Activated CD4-positive, alpha-beta memory T cell treated with anti-CD3 and anti-CD28 coated beads, Interleukin-2, amount 10 ng/mL, durations not matched to agents 7 days and 5 days (primary cell): Measurements from ENCODE around the gene EPAS1. TPM values are rescaled to one million over a fixed set of nuclear protein-coding genes. Genes with fewer than 3 reads are reported as not detected.

Experiments
- CTCF ChIA-PET: fragments of 350-600 bp; sonication (Branson Sonifier 250); formaldehyde crosslinking; loops from one replicate; lab custom pipeline; 2021; ENCODE audit warnings: antibody characterized with exemption, inconsistent platforms; lab: Charles Lee
- POLR2A ChIA-PET: fragments of 350-600 bp; sonication (Branson Sonifier 250); formaldehyde crosslinking; loops from one replicate; lab custom pipeline; 2021; ENCODE audit warnings: antibody characterized with exemption; lab: Charles Lee
- DNase-seq: peaks from one replicate; pipeline ENCODE4 v3.0.0-alpha.2; 2020
- H3K27ac Mint-ChIP-seq: one replicate; pipeline ENCODE4 v1.8.0; 2021; ENCODE audit warnings: mild to moderate bottlenecking, mixed read lengths
- H3K27me3 Mint-ChIP-seq: one replicate; pipeline ENCODE4 v1.8.0; 2021; ENCODE audit warnings: mixed read lengths
- H3K36me3 Mint-ChIP-seq: one replicate; pipeline ENCODE4 v1.8.0; 2021; ENCODE audit warnings: low read depth, mixed read lengths
- H3K4me1 Mint-ChIP-seq: one replicate; pipeline ENCODE4 v1.8.0; 2021; ENCODE audit warnings: mixed read lengths
- H3K4me3 Mint-ChIP-seq: one replicate; pipeline ENCODE4 v1.8.0; 2021; ENCODE audit warnings: mild to moderate bottlenecking, mixed read lengths
- H3K9me3 Mint-ChIP-seq: one replicate; pipeline ENCODE4 v1.8.0; 2021; ENCODE audit warnings: mixed read lengths
- total RNA-seq, 2 experiments: library from RNA; stranded (reverse); gene quantifications; one replicate each; pipeline ENCODE4 v1.2.3, GENCODE V29; 2021

Gene EPAS1
- total RNA-seq, 2 experiments from 2014 or later, result 76.3 to 79.0 TPM

DNA sequence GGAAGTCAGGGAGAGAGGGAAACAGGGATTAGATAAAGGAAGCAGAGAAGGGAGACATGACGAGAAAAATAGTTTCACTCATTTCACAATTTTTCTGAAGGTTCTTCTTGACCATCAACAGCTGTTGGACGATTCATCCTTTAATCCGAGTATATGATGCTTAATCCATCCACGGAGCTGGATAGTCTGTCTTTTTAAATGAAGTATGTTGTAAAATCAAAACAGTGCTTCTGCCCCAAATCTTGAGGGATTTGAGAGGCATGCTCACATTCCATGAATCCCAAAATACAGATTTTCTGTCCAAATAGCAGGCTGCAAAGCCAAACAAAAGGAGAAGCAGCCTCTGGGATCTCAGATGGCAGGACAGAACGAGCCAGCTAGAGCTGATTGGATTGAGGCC is 47.5 kb downstream of the EPAS1 start:
- ChIA-PET CTCF (no interaction called here), POLR2A (no interaction called here)
- H3K4me1 Mint-ChIP-seq, result peaks cover 24% of the 10 kb centered on the region
- H3K36me3 Mint-ChIP-seq, result peaks cover 15% of the 10 kb centered on the region
- DNase-seq, result no peak
- H3K27ac Mint-ChIP-seq, result no peak overlapping the region
- no peaks in the 10 kb centered on the region for H3K9me3 Mint-ChIP-seq
- peaks cover 7% of the 10 kb centered on the region for H3K27me3 Mint-ChIP-seq
- H3K4me3 Mint-ChIP-seq, result no peak overlapping the region

DNA sequence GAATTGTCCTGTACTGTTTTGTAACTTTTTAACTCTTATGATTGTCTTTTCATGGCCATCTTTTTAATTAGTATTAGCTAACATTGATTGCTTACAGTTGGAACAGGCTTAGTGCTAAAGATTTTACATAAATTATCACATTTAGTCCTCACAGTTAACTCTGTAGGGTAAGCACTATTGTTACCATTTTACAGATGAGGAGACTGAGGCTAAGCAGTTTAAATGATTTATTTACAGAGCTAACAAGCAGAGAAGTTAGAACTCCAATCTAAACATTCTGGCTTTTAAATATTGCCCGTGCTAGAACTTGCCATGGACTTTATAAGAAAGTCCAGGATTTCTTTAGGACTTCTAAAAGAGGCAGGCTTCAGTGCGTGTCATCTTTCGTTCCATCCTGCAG is 48.6 kb downstream of the EPAS1 start:
- POLR2A ChIA-PET, result no interaction called here
- Mint-ChIP-seq H3K36me3 (peaks cover 20% of the 10 kb centered on the region), H3K27me3 (peaks cover 7% of the 10 kb centered on the region), H3K4me1 (peaks cover 34% of the 10 kb centered on the region), H3K9me3 (no peaks in the 10 kb centered on the region), H3K27ac (no peak overlapping the region), H3K4me3 (no peak overlapping the region)
- CTCF ChIA-PET, result no interaction called here
- no peak for DNase-seq

DNA sequence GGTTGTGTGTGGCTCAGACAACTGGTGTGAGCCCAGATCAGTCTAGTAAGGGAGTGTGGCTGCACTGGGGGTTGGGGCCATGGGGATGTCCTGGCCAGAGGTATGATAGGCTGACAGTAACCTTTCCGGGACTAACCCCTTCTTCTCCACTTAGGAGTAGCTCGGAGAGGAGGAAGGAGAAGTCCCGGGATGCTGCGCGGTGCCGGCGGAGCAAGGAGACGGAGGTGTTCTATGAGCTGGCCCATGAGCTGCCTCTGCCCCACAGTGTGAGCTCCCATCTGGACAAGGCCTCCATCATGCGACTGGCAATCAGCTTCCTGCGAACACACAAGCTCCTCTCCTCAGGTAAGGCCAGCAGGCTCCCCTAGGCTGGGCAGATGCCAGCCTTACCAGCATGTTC is 49.5 kb downstream of the EPAS1 start:
- H3K27me3 Mint-ChIP-seq, result peaks cover 7% of the 10 kb centered on the region
- no peaks in the 10 kb centered on the region for H3K9me3 Mint-ChIP-seq
- ChIA-PET CTCF (no interaction called here), POLR2A (no interaction called here)
- no peak overlapping the region for H3K27ac Mint-ChIP-seq
- H3K4me1 Mint-ChIP-seq, result peaks cover 40% of the 10 kb centered on the region
- no peak for DNase-seq
- peaks cover 24% of the 10 kb centered on the region for H3K36me3 Mint-ChIP-seq
- H3K4me3 Mint-ChIP-seq, result no peak overlapping the region

DNA sequence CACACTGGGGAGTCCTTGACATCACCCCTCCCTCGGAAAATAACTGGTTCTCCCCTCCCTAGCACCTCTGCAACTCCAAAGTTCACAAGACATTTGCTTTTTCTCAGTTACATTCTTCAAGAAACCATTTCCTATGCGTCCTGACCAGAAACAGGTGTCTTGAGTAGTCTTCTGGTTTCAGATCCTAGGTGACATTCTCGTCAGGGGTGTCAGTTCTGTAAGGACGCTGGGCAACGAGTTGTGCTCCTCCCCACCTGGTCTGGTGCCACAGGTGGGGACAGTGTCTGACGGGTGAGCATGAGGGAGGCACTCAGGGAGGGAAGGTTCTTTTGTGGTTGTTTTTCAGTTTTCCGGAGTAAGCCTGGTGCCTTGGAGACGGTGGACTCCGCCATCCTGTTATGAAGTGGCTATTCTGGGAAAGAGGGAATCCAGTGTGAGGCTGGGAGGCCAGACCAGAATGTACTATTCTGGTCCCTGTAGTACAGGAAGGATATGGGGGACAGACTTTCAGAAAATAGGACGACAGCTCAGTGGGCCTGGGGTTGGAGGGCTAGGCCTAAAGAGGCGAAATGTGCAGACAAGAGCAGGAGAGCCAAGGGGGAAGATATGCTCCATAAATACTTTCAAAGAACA is 50.6 kb downstream of the EPAS1 start:
- no peak for DNase-seq
- ChIA-PET CTCF (no interaction called here), POLR2A (no interaction called here)
- Mint-ChIP-seq H3K27me3 (peaks cover 7% of the 10 kb centered on the region), H3K9me3 (no peaks in the 10 kb centered on the region), H3K36me3 (peaks cover 29% of the 10 kb centered on the region), H3K27ac (no peak overlapping the region), H3K4me1 (peaks cover 51% of the 10 kb centered on the region), H3K4me3 (no peak overlapping the region)

DNA sequence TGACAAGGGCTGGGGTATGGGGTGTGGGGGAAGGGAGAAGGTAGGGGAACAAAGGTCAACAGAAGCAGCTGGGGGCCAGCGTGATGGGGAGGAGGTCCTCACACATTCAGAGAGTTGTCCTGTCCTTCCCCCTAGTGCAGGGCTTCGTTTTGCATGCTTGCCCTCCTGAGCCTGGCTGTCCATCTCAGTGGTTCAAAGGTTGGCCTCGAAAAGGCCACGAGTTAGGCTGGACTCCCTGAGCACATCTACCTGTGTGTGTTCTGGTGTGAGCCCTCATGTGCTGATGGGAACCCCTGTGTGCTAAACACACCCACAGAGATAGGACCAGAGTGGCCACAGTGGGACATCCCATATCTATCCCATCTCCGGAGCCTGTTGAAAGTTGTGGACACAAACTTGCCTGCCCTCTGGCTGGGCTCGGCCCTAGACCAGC is 51.9 kb downstream of the EPAS1 start:
- Mint-ChIP-seq H3K4me1 (peaks cover 64% of the 10 kb centered on the region), H3K27me3 (peaks cover 3% of the 10 kb centered on the region), H3K27ac (no peak overlapping the region), H3K36me3 (peaks cover 41% of the 10 kb centered on the region), H3K4me3 (no peak overlapping the region), H3K9me3 (no peaks in the 10 kb centered on the region)
- POLR2A ChIA-PET, result no interaction called here
- CTCF ChIA-PET, result no interaction called here
- no peak for DNase-seq

DNA sequence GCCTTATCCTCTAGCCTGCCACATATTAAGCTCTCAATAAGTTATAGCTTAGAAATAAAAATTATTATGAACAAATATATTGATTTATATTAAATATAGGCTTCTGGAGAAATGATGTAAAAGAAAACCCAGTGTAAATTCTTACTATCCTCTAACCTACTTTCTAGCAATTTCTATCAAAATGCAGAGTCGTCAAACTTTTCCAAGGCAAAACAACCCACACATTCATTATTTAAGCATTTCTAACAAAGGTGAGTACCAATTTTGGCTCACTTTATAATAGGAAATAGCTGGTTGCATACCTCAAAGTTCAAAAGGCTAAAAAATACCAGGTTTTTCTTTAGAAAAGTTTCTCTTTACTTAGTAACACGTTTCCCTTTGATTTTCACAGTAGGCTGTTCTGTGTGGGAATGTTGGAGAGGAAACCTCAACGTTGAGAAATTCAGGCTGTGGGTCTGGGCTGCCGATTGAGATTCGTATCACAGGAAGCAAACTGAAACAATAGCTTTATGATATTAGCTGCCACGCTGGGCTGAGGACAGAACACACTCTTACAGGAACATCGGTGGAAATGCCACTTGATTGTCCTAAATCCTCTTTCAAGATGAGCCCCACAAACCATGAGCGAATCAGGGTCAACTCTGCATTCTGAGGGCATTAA is 53.0 kb downstream of the EPAS1 start:
- Mint-ChIP-seq H3K4me1 (peaks cover 68% of the 10 kb centered on the region), H3K27me3 (no peaks in the 10 kb centered on the region), H3K27ac (peak overlapping the region; percentile 97), H3K9me3 (no peaks in the 10 kb centered on the region), H3K4me3 (no peak overlapping the region), H3K36me3 (peaks cover 46% of the 10 kb centered on the region)
- CTCF ChIA-PET, result interaction anchor here (1.8 to 2.1 kb wide), 2 partner anchors 14 to 287 kb away, joined by 4 to 8 read pairs; no protein-coding TSS in a partner anchor
- DNase-seq, result no peak
- POLR2A ChIA-PET, result no interaction called here

DNA sequence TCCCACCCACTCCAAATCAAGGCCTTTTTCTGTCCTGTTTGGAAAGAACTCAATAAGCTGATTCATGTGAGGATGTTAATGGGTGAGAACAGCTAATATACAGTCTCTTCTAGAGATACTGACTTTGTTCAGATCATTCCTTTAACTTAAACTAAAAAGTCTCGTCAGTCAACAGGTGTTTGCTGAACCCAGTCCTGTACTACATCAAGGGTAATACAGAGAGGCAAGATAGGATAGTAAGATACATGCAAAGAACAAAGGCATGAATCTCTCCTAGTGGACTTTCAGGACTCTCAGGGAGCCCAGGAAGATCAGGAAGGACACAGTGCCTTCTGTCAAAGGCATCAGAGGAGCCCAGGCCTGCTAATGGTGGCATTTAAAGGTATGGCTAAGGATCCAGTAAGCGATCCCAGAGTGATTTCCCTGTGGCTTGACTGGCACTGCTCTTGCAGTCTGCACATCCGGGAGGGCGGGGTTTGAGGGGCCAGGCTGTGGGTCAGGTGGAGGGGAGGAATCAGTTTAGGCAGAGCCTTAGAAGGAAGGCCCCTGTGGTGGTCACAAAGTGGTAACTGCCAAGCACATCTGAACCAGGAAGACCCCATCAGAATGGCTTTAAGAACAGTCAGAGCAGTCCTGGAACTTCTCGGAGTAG is 54.0 kb downstream of the EPAS1 start:
- peaks cover 67% of the 10 kb centered on the region for H3K4me1 Mint-ChIP-seq
- peak overlapping the region; percentile 65 for H3K4me3 Mint-ChIP-seq
- peaks cover 47% of the 10 kb centered on the region for H3K36me3 Mint-ChIP-seq
- ChIA-PET POLR2A (no interaction called here), CTCF (interaction anchor here (1.8 to 2.1 kb wide), 2 partner anchors 12 to 288 kb away, joined by 4 to 8 read pairs; no protein-coding TSS in a partner anchor)
- H3K27me3 Mint-ChIP-seq, result no peaks in the 10 kb centered on the region
- no peaks in the 10 kb centered on the region for H3K9me3 Mint-ChIP-seq
- H3K27ac Mint-ChIP-seq, result peak overlapping the region; percentile 97
- peak; percentile 62 for DNase-seq

DNA sequence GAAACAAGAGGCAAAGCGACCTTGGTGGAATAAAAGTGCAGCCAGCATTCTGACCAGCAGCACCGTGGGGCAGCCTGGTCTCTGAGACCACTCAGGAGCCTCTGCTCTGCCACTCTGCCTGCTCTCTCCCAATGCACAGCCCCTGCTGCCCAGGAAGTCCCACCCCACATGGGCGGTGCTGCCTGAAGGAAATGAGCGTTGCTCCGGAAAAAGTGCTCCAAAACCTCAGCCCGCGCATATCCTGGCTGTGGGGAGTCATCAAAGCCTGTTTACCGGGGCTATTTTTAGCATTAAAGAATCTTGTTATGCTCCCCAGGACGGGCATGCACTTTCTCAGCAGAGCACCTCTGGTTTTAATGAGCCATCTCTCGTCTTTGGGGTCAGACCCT is 54.5 kb downstream of the EPAS1 start:
- peaks cover 53% of the 10 kb centered on the region for H3K36me3 Mint-ChIP-seq
- H3K4me3 Mint-ChIP-seq, result peak overlapping the region; percentile 65
- H3K27me3 Mint-ChIP-seq, result no peaks in the 10 kb centered on the region
- no peaks in the 10 kb centered on the region for H3K9me3 Mint-ChIP-seq
- CTCF ChIA-PET, result no interaction called here
- peak overlapping the region; percentile 97 for H3K27ac Mint-ChIP-seq
- POLR2A ChIA-PET, result no interaction called here
- peaks cover 72% of the 10 kb centered on the region for H3K4me1 Mint-ChIP-seq
- DNase-seq, result peak; percentile 88

DNA sequence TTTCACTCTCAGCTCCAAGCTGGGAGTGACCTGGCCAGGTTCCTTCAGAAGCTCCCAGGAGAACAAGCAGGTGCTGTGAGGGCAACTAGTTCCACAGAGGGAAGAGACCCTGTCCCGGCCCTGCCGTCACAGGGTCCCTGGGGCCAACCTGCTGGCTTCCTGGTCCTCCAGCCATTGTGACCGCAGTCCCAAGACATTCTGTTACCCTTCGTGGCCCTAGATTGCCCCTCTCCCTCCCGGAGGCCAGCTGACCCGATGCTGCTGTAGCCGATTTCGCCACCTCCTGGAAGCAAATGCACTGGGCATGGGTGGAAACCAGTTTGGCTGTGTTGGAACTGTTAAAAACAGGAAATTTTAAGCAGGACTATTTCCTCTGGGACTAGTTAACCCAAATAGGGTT is 55.4 kb downstream of the EPAS1 start:
- POLR2A ChIA-PET, result interaction anchor here (1.6 kb wide), 1 partner anchor 10 kb away, joined by 4 read pairs; no protein-coding TSS in a partner anchor
- Mint-ChIP-seq H3K4me3 (no peak overlapping the region), H3K27me3 (no peaks in the 10 kb centered on the region), H3K9me3 (no peaks in the 10 kb centered on the region), H3K4me1 (peaks cover 76% of the 10 kb centered on the region), H3K36me3 (peaks cover 59% of the 10 kb centered on the region), H3K27ac (peak overlapping the region; percentile 97)
- CTCF ChIA-PET, result interaction anchor here (2.2 kb wide), 1 partner anchor 290 kb away, joined by 7 read pairs; no protein-coding TSS in a partner anchor
- DNase-seq, result no peak

DNA sequence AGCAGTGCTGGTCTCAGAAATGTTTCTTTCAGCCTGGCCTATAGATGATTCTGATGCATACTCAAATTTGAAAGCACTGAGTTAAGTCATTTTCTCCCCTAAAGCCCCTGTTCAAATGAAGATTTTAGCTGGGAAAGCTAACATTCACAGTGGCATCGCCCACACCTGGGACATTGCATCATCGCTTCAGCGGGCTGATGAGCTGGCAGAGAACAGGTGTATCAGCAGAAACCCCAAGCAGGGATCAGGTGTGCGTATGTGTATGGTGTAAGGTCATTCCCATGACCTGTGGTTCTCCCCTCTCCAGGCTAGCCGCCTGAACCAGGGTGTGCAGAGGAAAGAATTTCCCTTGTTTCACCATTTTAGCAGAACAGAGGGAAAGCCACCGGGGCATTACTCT is 56.3 kb downstream of the EPAS1 start:
- DNase-seq, result no peak
- POLR2A ChIA-PET, result interaction anchor here (0.5 to 1.6 kb wide), 2 partner anchors 9 to 244 kb away, joined by 4 read pairs; no protein-coding TSS in a partner anchor
- peak overlapping the region; percentile 97 for H3K27ac Mint-ChIP-seq
- H3K9me3 Mint-ChIP-seq, result no peaks in the 10 kb centered on the region
- no peak overlapping the region for H3K4me3 Mint-ChIP-seq
- peaks cover 57% of the 10 kb centered on the region for H3K36me3 Mint-ChIP-seq
- H3K27me3 Mint-ChIP-seq, result no peaks in the 10 kb centered on the region
- CTCF ChIA-PET, result interaction anchor here (2.2 kb wide), 1 partner anchor 291 kb away, joined by 7 read pairs; no protein-coding TSS in a partner anchor
- H3K4me1 Mint-ChIP-seq, result peaks cover 71% of the 10 kb centered on the region

DNA sequence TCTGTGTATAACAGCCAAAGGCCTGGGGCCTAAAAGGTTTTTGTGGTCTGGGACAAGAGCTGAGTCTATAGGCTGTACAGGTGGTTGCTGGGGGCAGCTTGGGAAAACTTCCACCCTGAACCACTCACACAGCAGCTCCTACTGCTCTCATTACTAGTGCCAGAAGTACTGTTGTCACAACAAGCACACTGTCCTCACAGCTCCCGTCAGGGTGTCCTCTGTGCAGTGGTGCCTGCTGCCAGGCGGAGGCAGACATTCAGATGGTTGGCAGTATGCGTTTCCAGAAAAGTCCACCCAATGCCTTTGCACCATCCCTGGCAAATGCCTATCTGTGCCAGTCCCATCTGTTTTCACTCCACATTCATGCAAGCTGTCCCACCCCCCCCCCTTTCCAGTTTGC is 58.5 kb downstream of the EPAS1 start:
- Mint-ChIP-seq H3K4me3 (no peak overlapping the region), H3K9me3 (peaks cover 3% of the 10 kb centered on the region)

DNA sequence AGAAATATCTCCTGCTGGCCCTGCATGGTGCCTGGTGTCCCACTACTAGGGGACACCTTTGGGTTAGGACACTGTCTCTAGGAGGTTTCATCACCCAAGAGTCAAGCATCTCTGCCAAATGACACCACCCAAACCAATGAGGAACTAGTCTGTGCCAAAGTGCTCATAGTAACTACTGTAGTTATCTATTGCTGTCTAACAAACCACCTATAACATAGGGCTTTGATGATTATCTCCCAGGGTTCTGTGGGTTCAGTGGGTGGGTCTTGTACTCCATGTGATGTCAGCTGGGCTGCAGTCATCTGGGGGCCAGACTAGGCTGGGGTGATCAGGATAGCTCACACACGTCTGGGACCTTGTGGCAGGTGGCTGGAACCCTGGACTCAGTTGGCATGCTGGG is 59.8 kb downstream of the EPAS1 start:
- Mint-ChIP-seq H3K4me3 (no peak overlapping the region), H3K36me3 (peaks cover 66% of the 10 kb centered on the region), H3K27ac (no peak overlapping the region), H3K27me3 (no peaks in the 10 kb centered on the region), H3K4me1 (peaks cover 47% of the 10 kb centered on the region), H3K9me3 (peaks cover 3% of the 10 kb centered on the region)
- ChIA-PET POLR2A (no interaction called here), CTCF (interaction anchor here (1.0 kb wide), 1 partner anchor 128 kb away, joined by 3 read pairs; no protein-coding TSS in a partner anchor)
- DNase-seq, result no peak

More for the DNA sequence above, 58.5 kb downstream of the EPAS1 start:
- Mint-ChIP-seq H3K4me1 (peaks cover 52% of the 10 kb centered on the region), H3K27me3 (no peaks in the 10 kb centered on the region), H3K36me3 (peaks cover 62% of the 10 kb centered on the region), H3K27ac (no peak overlapping the region)
- DNase-seq, result no peak
- ChIA-PET POLR2A (no interaction called here), CTCF (interaction anchor here (0.6 to 1.5 kb wide), 3 partner anchors 10 to 293 kb away, joined by 4 to 7 read pairs (median 4); no protein-coding TSS in a partner anchor)

DNA sequence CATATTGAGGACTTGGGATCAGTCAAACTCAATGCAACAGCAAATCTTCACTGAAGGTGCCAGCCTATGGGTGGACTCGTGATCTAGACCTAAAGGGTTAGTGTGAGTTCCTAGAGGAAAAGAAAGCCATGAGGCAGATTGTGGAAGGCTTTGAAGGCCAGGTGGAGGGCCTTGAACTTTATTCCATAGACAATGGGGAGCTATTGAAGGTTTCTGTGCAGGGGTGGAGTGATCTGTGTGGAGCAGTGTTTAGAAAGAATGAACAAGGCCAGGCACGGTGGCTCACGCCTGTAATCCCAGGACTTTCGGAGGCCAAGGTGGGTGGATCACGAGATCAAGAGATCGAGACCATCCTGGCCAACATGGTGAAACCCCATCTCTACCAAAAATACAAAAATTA is 61.5 kb downstream of the EPAS1 start:
- POLR2A ChIA-PET, result no interaction called here
- no peaks in the 10 kb centered on the region for H3K27me3 Mint-ChIP-seq
- DNase-seq, result no peak
- CTCF ChIA-PET, result no interaction called here
- no peak overlapping the region for H3K27ac Mint-ChIP-seq
- H3K36me3 Mint-ChIP-seq, result peaks cover 55% of the 10 kb centered on the region
- H3K9me3 Mint-ChIP-seq, result peaks cover 3% of the 10 kb centered on the region
- H3K4me3 Mint-ChIP-seq, result no peak overlapping the region
- peaks cover 47% of the 10 kb centered on the region for H3K4me1 Mint-ChIP-seq
